Stomach (tissue), 9 donors: ENCODE measurements around the gene RMC1. TPM values are rescaled to one million over a fixed set of nuclear protein-coding genes. Genes with fewer than 3 reads are reported as not detected.

Experiments
- DNase-seq, 2 donors: peaks; one replicate each; pipeline versions ENCODE4 v3.0.0 to v3.0.0-alpha.2; 2013 to 2019
- H3K27ac ChIP-seq, 5 donors: fragments of 200-600 bp in 4 of 5; sonication (generic) in 4 of 5; one replicate each; pipeline ENCODE4 v1.5.1; 2013 to 2019; ENCODE audit warnings: mild to moderate bottlenecking in 1 of 5, moderate library complexity in 1 of 5
- H3K27me3 ChIP-seq, 3 donors: fragments of 200-600 bp; sonication (generic); one replicate each; pipeline ENCODE4 v1.5.1; 2017 to 2019; ENCODE audit warnings: mixed run types in 1 of 3
- H3K36me3 ChIP-seq, 4 donors: fragments of 200-600 bp; sonication (generic); 1 replicate in 3 of 4; 2 replicates in 1 of 4; pipeline ENCODE4 v1.5.1; 2016 to 2019
- H3K4me1 ChIP-seq, 4 donors: fragments of 200-600 bp; sonication (generic); one replicate each; pipeline ENCODE4 v1.5.1; 2016 to 2019
- H3K4me3 ChIP-seq, 4 donors: fragments of 200-600 bp; sonication (generic) in 3 of 4; one replicate each; pipeline ENCODE4 v1.5.1; 2016 to 2019; ENCODE audit warnings: mild to moderate bottlenecking in 1 of 4
- H3K9me3 ChIP-seq, 4 donors: fragments of 200-600 bp; sonication (generic); one replicate each; pipeline ENCODE4 v1.5.1; 2016 to 2019
- EP300 ChIP-seq: sonication (generic); formaldehyde crosslinking; IDR thresholded peaks from one replicate; pipeline ENCODE4 v1.6.1; 2017; ENCODE audit warnings: antibody characterized with exemption
- POLR2A ChIP-seq, 4 donors: fragments of 450-650 bp; IDR thresholded peaks; one replicate each; pipeline ENCODE4 v1.6.1; 2016; ENCODE audit warnings: antibody characterized with exemption in 4 of 4, control low read depth in 2 of 4, mild to moderate bottlenecking in 1 of 4, moderate library complexity in 1 of 4
- POLR2AphosphoS5 ChIP-seq, 3 donors: sonication (generic); formaldehyde crosslinking; IDR thresholded peaks; one replicate each; pipeline ENCODE4 v1.6.1; 2016; ENCODE audit warnings: antibody characterized with exemption in 3 of 3
- WGBS, 5 donors: extraction: QIAGEN DNeasy Blood & Tissue Kit in 3 of 5; methylation state at CpG; one replicate each; pipeline versions ENCODE4 v1.1.5 to v1.1.7; 2013 to 2018; 5-methylcytosine and 5-hydroxymethylcytosine counted together
- intact Hi-C: fragments of 100-400 bp; cut with DNase I; formaldehyde crosslinking; loops from one replicate; pipeline ENCODE4 v1.15.1; 2023; ENCODE audit warnings: low total_unique reads
- polyA plus RNA-seq, 3 donors: library from polyadenylated mRNA; stranded (reverse); fragments of 200-250 nt; gene quantifications; one replicate each; pipeline ENCODE4 v1.2.3, GENCODE V29; 2013
- total RNA-seq, 5 donors: library from RNA; depleted of rRNA; stranded (reverse); fragments of >200 nt; gene quantifications; one replicate each; pipeline versions ENCODE4 v1.1.0 to v1.2.3, GENCODE V29; 2014 to 2016
- TF ChIP-seq, protein P1 (sequence below), 7 experiments: fragments of 450-650 bp in 4 of 7; fragments of 200-600 bp in 3 of 7; sonication (generic) in 3 of 7; IDR thresholded peaks; one replicate each; pipeline ENCODE4 v1.5.1; 2016 to 2019; ENCODE audit warnings: antibody characterized with exemption in 7 of 7, control low read depth in 2 of 7, mild to moderate bottlenecking in 1 of 7
- donor health status: healthy with polysubstance abuse.
- donor health status: Bipolar disorder and iron deficiency.
- donor health status: healthy.

RMC1 gene
- total and polyA plus RNA-seq, 8 donors = 0.87 to 41.2 (median 31.6) TPM

GRCh38 chr18:23459530-23459921 is 43.8 kb upstream of the RMC1 start:
- Histone ChIP-seq H3K4me1 (peaks cover 50 to 79% (median 61%) of the 10 kb centered on the region in 4 donors), H3K27ac (no peak overlapping the region), H3K36me3 (peaks cover 18 to 40% (median 30%) of the 10 kb centered on the region in 4 donors), H3K27me3 (no peaks in the 10 kb centered on the region), H3K9me3 (no peaks in the 10 kb centered on the region), H3K4me3 (no peak overlapping the region)
- WGBS, 5 donors = 88 to 93% (median 90%) methylated on average over 7 of the region's 7 CpGs
- TF ChIP-seq, protein P1, sequence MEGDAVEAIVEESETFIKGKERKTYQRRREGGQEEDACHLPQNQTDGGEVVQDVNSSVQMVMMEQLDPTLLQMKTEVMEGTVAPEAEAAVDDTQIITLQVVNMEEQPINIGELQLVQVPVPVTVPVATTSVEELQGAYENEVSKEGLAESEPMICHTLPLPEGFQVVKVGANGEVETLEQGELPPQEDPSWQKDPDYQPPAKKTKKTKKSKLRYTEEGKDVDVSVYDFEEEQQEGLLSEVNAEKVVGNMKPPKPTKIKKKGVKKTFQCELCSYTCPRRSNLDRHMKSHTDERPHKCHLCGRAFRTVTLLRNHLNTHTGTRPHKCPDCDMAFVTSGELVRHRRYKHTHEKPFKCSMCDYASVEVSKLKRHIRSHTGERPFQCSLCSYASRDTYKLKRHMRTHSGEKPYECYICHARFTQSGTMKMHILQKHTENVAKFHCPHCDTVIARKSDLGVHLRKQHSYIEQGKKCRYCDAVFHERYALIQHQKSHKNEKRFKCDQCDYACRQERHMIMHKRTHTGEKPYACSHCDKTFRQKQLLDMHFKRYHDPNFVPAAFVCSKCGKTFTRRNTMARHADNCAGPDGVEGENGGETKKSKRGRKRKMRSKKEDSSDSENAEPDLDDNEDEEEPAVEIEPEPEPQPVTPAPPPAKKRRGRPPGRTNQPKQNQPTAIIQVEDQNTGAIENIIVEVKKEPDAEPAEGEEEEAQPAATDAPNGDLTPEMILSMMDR (IDR thresholded peaks at IDR 0.05) = no peak
- TF ChIP-seq EP300 (no peak), POLR2A (IDR thresholded peaks at IDR 0.05) (no peak), POLR2AphosphoS5 (IDR thresholded peaks at IDR 0.05) (no peak)
- no peak for DNase-seq
- intact Hi-C loops = no loop called here

- peak overlapping the region in 1 of 5 donors; percentile 20 for H3K27ac ChIP-seq
- H3K4me3 ChIP-seq = no peak overlapping the region
- TF ChIP-seq, protein P1 (IDR thresholded peaks at IDR 0.05) = no peak
- TF ChIP-seq EP300 (no peak), POLR2A (IDR thresholded peaks at IDR 0.05) (no peak), POLR2AphosphoS5 (IDR thresholded peaks at IDR 0.05) (no peak)
- no peaks in the 10 kb centered on the region for H3K27me3 ChIP-seq
- peaks cover 42 to 68% (median 53%) of the 10 kb centered on the region in 4 donors for H3K4me1 ChIP-seq
- peaks cover 29 to 47% (median 39%) of the 10 kb centered on the region in 4 donors for H3K36me3 ChIP-seq
- 60 to 70% (median 66%) methylated on average over 2 of the region's 2 CpGs for WGBS, 5 donors
- intact Hi-C loops = no loop called here
- DNase-seq = no peak
- H3K9me3 ChIP-seq = no peaks in the 10 kb centered on the region
Observed at GRCh38 chr18:23460285-23461273, 42.7 kb upstream of the RMC1 start.

- H3K27ac ChIP-seq = no peak overlapping the region
- no peaks in the 10 kb centered on the region for H3K27me3 ChIP-seq
- no peak for DNase-seq
- H3K4me1 ChIP-seq = peaks cover 31 to 45% (median 36%) of the 10 kb centered on the region in 4 donors
- no peak overlapping the region for H3K4me3 ChIP-seq
- no peak for TF ChIP-seq POLR2AphosphoS5 (IDR thresholded peaks at IDR 0.05)
- TF ChIP-seq, protein P1 (IDR thresholded peaks at IDR 0.05) = no peak
- no peak for TF ChIP-seq EP300
- TF ChIP-seq POLR2A (IDR thresholded peaks at IDR 0.05) = no peak
- H3K9me3 ChIP-seq = no peaks in the 10 kb centered on the region
- intact Hi-C loops = no loop called here
- WGBS, 5 donors = 77 to 88% (median 83%) methylated on average over 2 of the region's 2 CpGs
- peaks cover 52 to 63% (median 58%) of the 10 kb centered on the region in 4 donors for H3K36me3 ChIP-seq
Observed at GRCh38 chr18:23462876-23463275, 40.4 kb upstream of the RMC1 start.

DNA sequence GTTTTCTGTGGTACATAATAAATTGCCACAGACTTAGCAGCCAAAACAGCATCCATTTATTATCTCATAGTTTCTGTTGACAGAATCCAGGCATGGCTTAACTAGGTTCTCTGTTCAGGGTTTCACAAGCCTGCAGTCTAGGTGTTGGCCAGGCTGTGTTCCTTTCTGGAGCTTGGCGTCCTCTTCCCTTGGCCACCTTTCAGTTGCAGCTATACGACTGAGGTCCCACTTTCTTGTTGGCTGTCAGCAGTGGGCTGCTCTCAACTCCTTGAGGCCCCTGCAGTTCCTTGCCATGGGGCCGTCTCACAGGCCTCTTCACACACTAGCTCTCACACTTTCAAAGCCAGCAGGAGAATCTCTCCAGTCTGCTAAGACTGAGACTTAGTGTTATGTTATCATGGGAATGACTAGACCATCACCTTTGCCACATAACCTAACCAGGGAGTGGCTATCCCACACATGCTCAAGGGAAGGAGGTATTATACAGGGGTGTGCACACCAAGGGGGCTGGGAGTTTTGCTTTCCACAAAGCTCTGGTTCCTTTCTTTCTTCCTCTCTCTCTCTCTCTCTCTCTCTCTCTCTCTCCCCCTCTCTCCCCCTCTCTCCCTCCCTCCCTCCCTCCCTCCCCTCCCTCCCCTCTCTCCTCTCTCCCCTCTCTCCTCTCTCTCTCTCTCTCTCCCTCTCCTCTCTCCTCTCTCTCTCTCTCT is 34.4 kb upstream of the RMC1 start:
- no peaks in the 10 kb centered on the region for H3K9me3 ChIP-seq
- peaks cover 84 to 100% (median 99%) of the 10 kb centered on the region in 4 donors for H3K36me3 ChIP-seq
- H3K27ac ChIP-seq = peak overlapping the region in 2 of 5 donors; percentile 2 to 39
- TF ChIP-seq POLR2A (IDR thresholded peaks at IDR 0.05) (no peak), POLR2AphosphoS5 (IDR thresholded peaks at IDR 0.05) (no peak), EP300 (no peak)
- TF ChIP-seq, protein P1 (IDR thresholded peaks at IDR 0.05) = no peak
- intact Hi-C loops = no loop called here
- peak in 1 of 2 donors; percentile 72 for DNase-seq
- 63 to 94% (median 81%) methylated on average over 3 of the region's 3 CpGs for WGBS, 5 donors
- H3K27me3 ChIP-seq = no peaks in the 10 kb centered on the region
- peaks cover 0 to 6% (median 0%) of the 10 kb centered on the region in 4 donors for H3K4me1 ChIP-seq
- no peak overlapping the region for H3K4me3 ChIP-seq
